ENCODE measurements around the gene DUSP14.
"Not testable (repeated sequence)": the region's sequence is repeated elsewhere in the genome, so short reads cannot be mapped to it uniquely, and the experiment has no call there.

Gene DUSP14

DNA sequence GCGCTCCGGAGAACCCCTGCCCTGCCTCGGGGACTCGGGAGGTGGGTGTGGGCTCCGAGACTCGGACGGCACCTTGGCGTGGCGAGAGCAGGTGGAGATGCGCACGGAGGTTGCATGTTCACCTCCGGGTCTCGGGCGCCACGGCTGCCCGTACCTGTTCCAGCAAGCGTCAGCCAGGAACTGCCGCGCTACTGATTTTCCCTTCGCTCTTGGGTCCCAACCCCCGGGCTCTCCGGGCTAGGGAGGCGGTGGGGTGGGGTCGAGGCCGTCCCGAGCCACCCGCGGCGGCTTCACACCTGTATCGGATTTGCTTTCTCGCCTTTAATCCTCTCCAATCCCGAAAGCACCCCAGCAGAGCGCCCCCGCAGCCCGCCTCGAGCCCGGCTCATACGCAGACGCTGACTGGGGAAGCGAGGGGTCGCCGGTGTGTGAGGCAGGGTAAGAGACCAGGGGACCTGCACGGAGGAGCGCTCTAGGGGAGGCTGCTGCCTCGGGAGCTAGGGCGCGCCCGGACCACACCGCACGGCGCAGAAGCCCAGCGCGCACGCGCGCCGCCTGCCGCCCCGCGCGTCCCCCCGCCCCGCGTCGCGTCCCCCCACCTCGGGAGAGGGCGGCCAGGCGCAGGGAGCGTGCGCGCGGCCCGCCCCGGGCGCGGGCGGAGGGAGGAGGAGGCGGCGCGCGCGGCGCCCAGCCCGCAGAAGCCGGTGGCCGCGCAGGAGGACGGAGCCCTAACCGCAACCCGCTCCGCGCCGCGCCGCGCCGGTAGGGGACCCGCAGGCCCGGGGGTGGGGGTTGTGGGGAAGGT lies at the start of gene DUSP14:
Gene DUSP14 (plus strand): TSS at position 695 of the 805 bp plus-strand sequence. CDS start 22,382 bp downstream, outside the sequence.
- DNase-seq, result peak; percentile 75

DNA sequence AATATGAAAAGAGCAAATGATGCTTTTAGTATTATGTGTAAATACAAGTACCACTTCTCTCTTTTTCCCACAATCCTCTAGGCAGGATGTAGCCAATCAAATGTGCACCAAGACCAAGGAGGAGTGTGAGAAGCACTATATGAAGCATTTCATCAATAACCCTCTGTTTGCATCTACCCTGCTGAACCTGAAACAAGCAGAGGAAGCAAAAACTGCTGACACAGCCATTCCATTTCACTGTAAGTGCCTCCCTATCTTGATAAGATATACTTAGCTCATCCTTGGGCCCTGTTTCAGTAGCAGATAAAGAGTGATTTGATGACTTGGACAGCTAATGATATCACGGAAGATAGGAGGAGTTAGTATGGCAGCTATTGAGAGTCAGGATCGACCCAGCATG lies 49.3 kb upstream of the DUSP14 start:
- DNase-seq, result no peak

- DNase-seq, result not testable (repeated sequence)
Observed at GRCh38 chr17:37441369-37442014, 48.2 kb upstream of the DUSP14 start.

- DNase-seq, result no peak
Observed at GRCh38 chr17:37446027-37446426, 43.7 kb upstream of the DUSP14 start.

- no peak for DNase-seq
Observed at GRCh38 chr17:37447641-37448040, 42.0 kb upstream of the DUSP14 start.

DNA sequence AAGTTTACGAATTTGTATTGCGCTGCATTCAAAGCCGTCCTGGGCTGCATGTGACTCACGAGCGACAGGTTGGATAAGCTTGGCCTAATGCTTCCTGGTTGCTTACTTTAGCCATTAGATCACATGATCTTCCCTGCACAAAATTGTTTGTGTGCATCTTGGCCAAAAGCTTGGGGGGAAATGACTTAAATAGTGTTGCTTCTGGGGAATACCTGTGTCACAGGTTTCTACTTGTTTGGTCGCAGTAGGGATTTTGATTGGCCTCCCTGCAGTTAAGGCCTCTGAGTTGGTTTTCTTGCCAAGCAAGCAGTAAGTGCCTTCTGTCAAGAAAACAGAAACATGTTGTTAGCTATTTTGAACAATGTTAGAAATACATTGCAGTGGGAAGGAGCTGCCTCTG lies 39.6 kb upstream of the DUSP14 start:
- DNase-seq, result no peak

- not testable (repeated sequence) for DNase-seq
Observed at GRCh38 chr17:37457801-37458200, 31.9 kb upstream of the DUSP14 start.

- DNase-seq, result no peak
Observed at GRCh38 chr17:37458805-37459204, 30.9 kb upstream of the DUSP14 start.

DNA sequence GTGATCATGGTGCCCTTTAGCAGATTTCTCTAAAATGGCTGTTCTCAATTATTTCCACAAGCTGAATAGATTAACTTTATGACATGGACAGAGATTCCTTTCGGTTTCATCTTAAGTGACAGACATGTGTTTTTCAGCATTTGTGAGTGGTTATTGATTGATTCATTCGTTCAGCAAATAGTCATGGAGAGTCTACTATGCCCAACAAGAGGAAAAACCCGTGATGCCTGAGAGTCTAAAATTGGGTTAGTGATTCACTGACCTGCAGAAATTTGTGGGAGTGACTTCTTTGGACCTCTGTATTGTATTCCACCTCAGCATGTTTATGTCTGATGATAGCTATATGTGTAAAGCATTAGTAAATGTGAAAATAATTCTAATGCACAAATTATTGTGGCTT lies 28.0 kb upstream of the DUSP14 start:
- DNase-seq, result no peak

DNA sequence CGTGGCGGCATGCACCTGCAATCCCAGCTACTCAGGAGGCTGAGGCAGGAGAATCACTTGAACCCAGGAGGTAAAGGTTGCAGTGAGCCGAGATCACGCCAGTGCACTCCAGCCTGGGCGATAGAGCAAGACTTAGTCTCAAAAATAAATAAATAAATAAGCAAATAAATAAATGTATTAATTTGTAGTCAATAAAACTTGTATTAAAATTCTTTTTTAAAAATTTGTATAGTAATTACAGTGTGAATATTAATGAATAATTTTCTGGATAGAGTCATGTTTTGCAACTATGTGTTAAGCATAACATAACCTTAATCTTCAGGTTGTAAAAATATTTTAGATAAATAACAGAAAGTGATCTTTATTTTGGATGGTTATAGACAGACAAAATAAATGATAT lies 27.2 kb upstream of the DUSP14 start:
- no peak for DNase-seq

DNA sequence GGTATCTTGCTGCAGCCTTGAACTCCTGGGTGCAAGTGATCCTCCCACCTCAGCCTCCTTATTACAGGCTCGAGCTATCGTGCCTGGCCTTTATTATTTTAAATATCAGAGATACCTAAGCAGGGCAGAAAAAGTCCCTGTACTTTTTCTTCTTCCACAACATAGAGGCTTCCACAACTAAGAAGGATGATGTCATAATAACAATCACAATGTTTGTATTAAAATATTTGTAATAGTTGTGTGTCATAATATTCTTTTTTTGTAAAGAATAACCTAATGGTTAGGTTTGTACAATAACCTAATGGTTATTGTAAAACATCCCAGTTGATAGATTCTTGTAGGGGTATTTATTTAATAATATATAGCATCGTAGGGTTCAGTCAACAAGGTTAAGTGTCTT lies 26.7 kb upstream of the DUSP14 start:
- no peak for DNase-seq

GRCh38 chr17:37465069-37465616 lies 24.5 kb upstream of the DUSP14 start:
- DNase-seq, result no peak

DNA sequence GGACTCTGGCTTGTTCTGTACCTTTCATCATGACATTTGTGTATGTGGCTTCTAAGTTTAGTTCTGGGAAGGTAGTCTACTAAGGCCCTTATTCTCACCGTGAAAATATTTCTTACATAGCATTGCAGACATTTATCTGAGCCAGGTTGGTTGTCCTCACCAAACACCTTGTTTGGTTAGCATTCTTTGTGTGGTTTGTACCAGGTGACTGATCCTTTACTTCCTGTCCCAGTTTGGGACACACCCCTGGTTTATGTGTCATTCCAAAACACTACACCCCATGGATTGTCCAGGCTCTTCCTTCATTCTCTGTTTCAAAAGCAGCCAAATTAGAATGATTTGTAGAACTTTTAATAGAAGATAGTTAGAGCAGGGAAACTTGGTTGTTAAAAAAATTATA lies 23.2 kb upstream of the DUSP14 start:
- DNase-seq, result no peak

GRCh38 chr17:37470181-37470580 lies 19.5 kb upstream of the DUSP14 start:
- DNase-seq, result no peak

DNA sequence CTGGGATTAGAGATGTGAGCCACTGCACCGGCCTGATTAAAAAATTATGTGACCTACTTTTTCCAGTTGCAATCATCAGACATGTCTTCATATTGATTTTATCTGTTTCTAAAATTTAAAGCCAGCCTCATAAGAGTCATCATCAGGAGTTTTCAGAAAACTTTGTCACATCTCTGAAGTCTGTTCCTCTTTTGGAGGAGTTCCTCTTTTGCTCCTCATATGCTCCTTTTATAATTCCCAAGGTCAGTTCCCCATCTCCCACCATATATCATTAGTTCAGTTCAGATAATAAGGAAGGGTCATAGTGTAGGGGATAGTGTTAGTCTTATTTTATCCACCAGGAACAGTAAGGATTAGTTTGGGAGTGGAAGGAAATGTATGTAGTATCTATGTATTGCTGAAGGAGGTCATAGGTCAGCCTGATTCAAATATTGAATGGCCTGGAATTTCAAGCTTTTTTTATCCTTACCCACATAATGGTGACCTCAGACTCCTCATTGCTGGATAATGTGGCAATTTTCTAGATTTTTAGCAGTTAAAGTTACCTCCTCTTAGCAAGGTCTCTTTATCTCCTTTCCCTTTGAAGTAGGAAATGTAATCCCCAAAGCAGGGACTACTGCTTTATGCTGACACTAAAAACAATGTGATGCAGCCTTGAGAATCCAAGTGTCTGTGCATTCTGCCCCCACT lies 13.8 kb upstream of the DUSP14 start:
- no peak for DNase-seq

GRCh38 chr17:37476431-37477120 lies 13.1 kb upstream of the DUSP14 start:
- no peak for DNase-seq

DNA sequence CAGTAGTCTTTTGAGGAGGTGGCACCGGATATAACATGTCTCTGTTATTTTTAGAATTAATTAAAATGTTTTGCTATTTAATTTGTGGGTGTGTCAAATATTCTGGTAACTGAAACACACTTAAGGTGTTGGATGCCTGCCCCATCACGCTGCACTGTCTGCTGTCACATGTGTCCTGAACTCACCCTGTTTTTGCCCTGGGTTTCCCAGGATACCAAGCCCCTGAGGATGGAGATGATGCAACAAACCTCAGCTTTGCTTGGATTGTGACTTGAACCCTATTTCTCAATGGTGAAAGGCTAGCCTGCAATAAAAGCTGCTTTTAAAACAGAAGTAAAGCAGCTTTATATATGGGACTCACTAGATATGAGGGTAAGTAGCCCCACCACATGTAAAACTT lies 11.5 kb upstream of the DUSP14 start:
- no peak for DNase-seq

DNA sequence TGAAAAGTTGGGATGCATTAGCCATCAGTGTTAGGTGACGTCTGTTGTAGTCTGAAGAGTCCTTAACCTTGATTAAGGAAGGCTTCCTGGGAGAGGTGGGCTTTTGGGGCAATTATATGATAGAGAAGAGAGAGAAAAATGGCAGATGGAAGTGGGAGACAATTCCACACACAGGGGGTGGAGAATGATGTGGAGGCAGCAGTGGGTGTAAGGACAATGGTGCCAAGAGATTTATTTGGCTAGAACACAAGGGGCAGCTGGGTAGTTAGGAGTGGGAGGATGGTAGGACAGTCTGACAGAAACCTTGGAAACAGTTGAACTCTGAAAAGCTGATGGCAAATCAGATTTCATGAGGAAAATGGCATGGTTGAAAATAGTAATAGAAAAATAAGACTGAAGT lies 10.7 kb upstream of the DUSP14 start:
- DNase-seq, result no peak

GRCh38 chr17:37480427-37480826 lies 9.3 kb upstream of the DUSP14 start:
- no peak for DNase-seq

- DNase-seq, result no peak
Observed at GRCh38 chr17:37481001-37481665, 8.6 kb upstream of the DUSP14 start.

DNA sequence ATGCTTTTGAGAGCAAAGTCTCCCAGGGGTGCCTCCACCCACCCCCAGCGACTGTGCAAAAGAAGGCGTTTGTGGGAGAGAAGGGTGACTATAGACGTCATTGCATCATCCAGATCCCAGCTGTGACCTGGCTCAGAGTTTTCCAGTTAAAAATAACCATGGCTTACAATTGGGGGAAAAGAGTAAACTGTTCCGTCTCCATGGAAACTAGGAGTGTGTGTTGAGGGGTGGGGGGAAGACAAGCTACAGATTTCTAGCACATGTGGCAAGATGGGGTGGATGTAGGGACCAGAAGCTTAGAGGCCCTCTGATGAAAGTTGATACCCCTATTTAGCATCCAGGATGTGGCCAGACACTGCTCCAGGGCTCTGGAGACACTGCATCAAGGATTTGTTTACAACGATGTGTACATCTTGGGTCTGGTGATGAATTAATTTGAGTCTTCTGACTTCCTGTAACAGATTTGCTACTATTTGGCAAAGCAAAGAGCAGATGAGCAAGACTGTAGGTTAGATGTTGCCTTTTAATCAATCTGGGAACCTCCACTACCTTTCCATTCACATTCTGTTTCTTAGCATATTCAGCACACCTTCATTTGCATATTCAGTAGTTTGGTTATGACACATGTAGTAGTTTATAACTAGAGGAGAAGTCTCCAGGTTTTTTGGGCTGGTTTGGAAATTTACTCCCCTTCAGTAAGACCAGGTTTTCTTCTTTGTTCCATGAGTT lies 6.2 kb upstream of the DUSP14 start:
- peak; percentile 43 for DNase-seq
